ENCODE measurements around the gene NTN5.

The NTN5 gene

GRCh38 chr19:48613852-48614435, 58.9 kb downstream of the NTN5 start:
- DNase-seq: no peak

- DNase-seq: no peak
Observed at GRCh38 chr19:48613024-48613851, 59.6 kb downstream of the NTN5 start.

DNA sequence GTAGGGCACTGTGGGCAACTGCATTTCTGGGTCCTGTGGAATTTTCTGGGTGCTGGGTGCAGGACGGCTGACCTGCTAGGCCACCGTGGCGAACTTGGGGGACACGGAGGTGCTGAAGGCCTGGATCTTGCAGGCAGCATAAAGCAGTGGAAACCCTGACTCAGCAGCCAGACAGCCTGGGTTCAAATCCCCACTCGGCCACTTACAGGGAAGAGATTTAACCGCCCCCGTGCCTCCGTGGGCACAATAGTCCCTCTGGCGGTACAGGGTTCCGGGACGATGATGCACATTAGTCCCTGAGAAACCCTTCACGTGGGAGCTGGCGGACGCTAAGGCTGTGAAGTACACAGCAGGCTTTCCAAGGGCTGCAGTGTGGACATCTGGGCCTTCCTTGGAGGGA, 60.9 kb downstream of the NTN5 start:
- DNase-seq: no peak
